ENCODE data around the gene ZNF432. TPM values are rescaled to one million over a fixed set of nuclear protein-coding genes. Genes with fewer than 3 reads are reported as not detected.

Gene ZNF432
- total and polyA plus RNA-seq, 2 experiments from 2014 or later: 3.3 to 13.2 TPM

DNA sequence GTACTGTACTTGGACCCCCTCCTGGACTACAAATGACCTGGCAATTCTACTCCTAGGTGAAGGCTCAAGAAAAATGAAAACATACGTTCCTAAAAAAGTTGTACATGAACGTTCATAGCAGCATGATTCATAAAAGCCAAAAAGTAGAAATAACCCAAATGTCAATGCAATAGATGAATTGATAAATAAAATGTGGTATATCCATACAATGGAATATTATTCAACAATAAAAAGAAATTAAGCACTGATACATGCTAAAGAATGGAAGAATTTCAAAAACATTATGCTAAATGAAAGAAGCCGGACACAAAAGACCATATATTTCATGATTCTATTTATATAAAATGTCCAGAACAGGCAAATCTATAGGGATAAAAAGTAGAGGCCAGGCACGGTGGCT, 9.5 kb downstream of the ZNF432 start:
- H3K27me3 ChIP-seq (ENCODE audit: insufficient read depth): no peaks in the 10 kb centered on the region
- no peaks in the 10 kb centered on the region for H4K20me1 ChIP-seq (replicated peaks; ENCODE audit: insufficient read depth)
- ATAC-seq (no peak), DNase-seq (ENCODE audit: low spot score) (no peak)
- H3K27ac ChIP-seq (ENCODE audit: low read depth): no peak overlapping the region
- no peak overlapping the region for H3K4me2 ChIP-seq
- H3K9me3 Mint-ChIP-seq: peaks cover 51% of the 10 kb centered on the region
- no peak overlapping the region for H3K4me3 Mint-ChIP-seq
- H3F3A ChIP-seq (replicated peaks; ENCODE audit: low read depth): no peaks in the 10 kb centered on the region
- H3K4me3 ChIP-seq: no peak overlapping the region
- H3K36me3 ChIP-seq (ENCODE audit: insufficient read depth): peaks cover 34% of the 10 kb centered on the region
- TF ChIP-seq ZNF331 (CRISPR knock-in tag; IDR thresholded peaks at IDR 0.05; ENCODE audit: low read depth) (no peak), NANOG (IDR thresholded peaks at IDR 0.05; ENCODE audit: borderline replicate concordance) (no peak), EZH2 (IDR thresholded peaks at IDR 0.05; ENCODE audit: low read depth, unreplicated experiment) (no peak), POLR2AphosphoS5 (IDR thresholded peaks at IDR 0.05; ENCODE audit: low read depth) (no peak), ZNF114 (CRISPR knock-in tag; IDR thresholded peaks at IDR 0.05) (no peak)
- TF ChIP-seq, protein P1, sequence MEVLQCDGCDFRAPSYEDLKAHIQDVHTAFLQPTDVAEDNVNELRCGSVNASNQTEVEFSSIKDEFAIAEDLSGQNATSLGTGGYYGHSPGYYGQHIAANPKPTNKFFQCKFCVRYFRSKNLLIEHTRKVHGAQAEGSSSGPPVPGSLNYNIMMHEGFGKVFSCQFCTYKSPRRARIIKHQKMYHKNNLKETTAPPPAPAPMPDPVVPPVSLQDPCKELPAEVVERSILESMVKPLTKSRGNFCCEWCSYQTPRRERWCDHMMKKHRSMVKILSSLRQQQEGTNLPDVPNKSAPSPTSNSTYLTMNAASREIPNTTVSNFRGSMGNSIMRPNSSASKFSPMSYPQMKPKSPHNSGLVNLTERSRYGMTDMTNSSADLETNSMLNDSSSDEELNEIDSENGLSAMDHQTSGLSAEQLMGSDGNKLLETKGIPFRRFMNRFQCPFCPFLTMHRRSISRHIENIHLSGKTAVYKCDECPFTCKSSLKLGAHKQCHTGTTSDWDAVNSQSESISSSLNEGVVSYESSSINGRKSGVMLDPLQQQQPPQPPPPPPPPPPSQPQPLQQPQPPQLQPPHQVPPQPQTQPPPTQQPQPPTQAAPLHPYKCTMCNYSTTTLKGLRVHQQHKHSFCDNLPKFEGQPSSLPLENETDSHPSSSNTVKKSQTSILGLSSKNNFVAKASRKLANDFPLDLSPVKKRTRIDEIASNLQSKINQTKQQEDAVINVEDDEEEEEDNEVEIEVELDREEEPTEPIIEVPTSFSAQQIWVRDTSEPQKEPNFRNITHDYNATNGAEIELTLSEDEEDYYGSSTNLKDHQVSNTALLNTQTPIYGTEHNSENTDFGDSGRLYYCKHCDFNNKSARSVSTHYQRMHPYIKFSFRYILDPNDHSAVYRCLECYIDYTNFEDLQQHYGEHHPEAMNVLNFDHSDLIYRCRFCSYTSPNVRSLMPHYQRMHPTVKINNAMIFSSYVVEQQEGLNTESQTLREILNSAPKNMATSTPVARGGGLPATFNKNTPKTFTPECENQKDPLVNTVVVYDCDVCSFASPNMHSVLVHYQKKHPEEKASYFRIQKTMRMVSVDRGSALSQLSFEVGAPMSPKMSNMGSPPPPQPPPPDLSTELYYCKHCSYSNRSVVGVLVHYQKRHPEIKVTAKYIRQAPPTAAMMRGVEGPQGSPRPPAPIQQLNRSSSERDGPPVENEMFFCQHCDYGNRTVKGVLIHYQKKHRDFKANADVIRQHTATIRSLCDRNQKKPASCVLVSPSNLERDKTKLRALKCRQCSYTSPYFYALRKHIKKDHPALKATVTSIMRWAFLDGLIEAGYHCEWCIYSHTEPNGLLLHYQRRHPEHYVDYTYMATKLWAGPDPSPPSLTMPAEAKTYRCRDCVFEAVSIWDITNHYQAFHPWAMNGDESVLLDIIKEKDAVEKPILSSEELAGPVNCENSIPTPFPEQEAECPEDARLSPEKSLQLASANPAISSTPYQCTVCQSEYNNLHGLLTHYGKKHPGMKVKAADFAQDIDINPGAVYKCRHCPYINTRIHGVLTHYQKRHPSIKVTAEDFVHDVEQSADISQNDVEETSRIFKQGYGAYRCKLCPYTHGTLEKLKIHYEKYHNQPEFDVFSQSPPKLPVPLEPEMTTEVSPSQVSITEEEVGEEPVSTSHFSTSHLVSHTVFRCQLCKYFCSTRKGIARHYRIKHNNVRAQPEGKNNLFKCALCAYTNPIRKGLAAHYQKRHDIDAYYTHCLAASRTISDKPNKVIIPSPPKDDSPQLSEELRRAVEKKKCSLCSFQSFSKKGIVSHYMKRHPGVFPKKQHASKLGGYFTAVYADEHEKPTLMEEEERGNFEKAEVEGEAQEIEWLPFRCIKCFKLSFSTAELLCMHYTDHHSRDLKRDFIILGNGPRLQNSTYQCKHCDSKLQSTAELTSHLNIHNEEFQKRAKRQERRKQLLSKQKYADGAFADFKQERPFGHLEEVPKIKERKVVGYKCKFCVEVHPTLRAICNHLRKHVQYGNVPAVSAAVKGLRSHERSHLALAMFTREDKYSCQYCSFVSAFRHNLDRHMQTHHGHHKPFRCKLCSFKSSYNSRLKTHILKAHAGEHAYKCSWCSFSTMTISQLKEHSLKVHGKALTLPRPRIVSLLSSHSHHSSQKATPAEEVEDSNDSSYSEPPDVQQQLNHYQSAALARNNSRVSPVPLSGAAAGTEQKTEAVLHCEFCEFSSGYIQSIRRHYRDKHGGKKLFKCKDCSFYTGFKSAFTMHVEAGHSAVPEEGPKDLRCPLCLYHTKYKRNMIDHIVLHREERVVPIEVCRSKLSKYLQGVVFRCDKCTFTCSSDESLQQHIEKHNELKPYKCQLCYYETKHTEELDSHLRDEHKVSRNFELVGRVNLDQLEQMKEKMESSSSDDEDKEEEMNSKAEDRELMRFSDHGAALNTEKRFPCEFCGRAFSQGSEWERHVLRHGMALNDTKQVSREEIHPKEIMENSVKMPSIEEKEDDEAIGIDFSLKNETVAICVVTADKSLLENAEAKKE (CRISPR knock-in tag; IDR thresholded peaks at IDR 0.05): no peak
- TF ChIP-seq, protein P2, sequence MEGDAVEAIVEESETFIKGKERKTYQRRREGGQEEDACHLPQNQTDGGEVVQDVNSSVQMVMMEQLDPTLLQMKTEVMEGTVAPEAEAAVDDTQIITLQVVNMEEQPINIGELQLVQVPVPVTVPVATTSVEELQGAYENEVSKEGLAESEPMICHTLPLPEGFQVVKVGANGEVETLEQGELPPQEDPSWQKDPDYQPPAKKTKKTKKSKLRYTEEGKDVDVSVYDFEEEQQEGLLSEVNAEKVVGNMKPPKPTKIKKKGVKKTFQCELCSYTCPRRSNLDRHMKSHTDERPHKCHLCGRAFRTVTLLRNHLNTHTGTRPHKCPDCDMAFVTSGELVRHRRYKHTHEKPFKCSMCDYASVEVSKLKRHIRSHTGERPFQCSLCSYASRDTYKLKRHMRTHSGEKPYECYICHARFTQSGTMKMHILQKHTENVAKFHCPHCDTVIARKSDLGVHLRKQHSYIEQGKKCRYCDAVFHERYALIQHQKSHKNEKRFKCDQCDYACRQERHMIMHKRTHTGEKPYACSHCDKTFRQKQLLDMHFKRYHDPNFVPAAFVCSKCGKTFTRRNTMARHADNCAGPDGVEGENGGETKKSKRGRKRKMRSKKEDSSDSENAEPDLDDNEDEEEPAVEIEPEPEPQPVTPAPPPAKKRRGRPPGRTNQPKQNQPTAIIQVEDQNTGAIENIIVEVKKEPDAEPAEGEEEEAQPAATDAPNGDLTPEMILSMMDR (conservative IDR thresholded peaks at IDR 0.05; ENCODE audit: low read depth in 2 of 2): no peak
- TF ChIP-seq, protein P3, sequence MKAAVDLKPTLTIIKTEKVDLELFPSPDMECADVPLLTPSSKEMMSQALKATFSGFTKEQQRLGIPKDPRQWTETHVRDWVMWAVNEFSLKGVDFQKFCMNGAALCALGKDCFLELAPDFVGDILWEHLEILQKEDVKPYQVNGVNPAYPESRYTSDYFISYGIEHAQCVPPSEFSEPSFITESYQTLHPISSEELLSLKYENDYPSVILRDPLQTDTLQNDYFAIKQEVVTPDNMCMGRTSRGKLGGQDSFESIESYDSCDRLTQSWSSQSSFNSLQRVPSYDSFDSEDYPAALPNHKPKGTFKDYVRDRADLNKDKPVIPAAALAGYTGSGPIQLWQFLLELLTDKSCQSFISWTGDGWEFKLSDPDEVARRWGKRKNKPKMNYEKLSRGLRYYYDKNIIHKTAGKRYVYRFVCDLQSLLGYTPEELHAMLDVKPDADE (IDR thresholded peaks at IDR 0.05): no peak
- H3K4me1 Mint-ChIP-seq: no peaks in the 10 kb centered on the region
- no peaks in the 10 kb centered on the region for H3K79me2 ChIP-seq (replicated peaks; ENCODE audit: insufficient read depth)
- no peak overlapping the region for H3K27ac Mint-ChIP-seq
- H3K36me3 Mint-ChIP-seq (ENCODE audit: low read depth): peaks cover 84% of the 10 kb centered on the region
- H3K27me3 Mint-ChIP-seq (ENCODE audit: insufficient read depth, low read depth, poor library complexity): peaks cover 1% of the 10 kb centered on the region
- H3K4me1 ChIP-seq (ENCODE audit: insufficient read depth): peaks cover 5% of the 10 kb centered on the region; the same call in 1 of the 2 replicates
- H2AFZ ChIP-seq: no peak overlapping the region
- H3K9me2 ChIP-seq (ENCODE audit: insufficient read depth): peaks cover 5% of the 10 kb centered on the region

Data from GM23338 (cell line).